Neural cell (in vitro differentiated cells): Measurements from ENCODE around the gene RPS24. TPM values are rescaled to one million over a fixed set of nuclear protein-coding genes. Genes with fewer than 3 reads are reported as not detected.

Source experiments
- H2AFZ ChIP-seq: fragments of 200-600, 300-800 bp; sonication (generic), shearing (Covaris generic); 2 replicates; pipeline ENCODE4 v1.6.0; 2014; ENCODE audit warnings: low read depth, mild to moderate bottlenecking, antibody characterized with exemption, low read length, moderate library complexity
- H3F3A ChIP-seq: fragments of 200-600 bp; shearing (Covaris generic); 2 replicates; pipeline ENCODE4 v1.6.1; 2016; ENCODE audit warnings: mild to moderate bottlenecking, moderate library complexity, mixed read lengths, antibody characterized with exemption, low read length; ENCODE audit not compliant: insufficient read depth, poor library complexity, severe bottlenecking
- H3K27ac ChIP-seq: fragments of 200-600, 300-800 bp; sonication (generic), shearing (Covaris generic); 2 replicates; pipeline ENCODE4 v1.5.1; 2014; ENCODE audit warnings: mild to moderate bottlenecking, low read length, moderate library complexity
- H3K27me3 ChIP-seq: fragments of 300-800, 200-600 bp; sonication (generic), shearing (Covaris generic); 2 replicates; pipeline ENCODE4 v1.6.0; 2014; ENCODE audit warnings: mild to moderate bottlenecking, low read depth, low read length, moderate library complexity; ENCODE audit not compliant: insufficient read depth
- H3K36me3 ChIP-seq: fragments of 300-800, 200-600 bp; sonication (generic), shearing (Covaris generic); 2 replicates; pipeline ENCODE4 v1.5.1; 2014; ENCODE audit warnings: mild to moderate bottlenecking, antibody characterized with exemption, low read length, moderate library complexity; ENCODE audit not compliant: insufficient read depth
- H3K4me2 ChIP-seq: fragments of 300-800, 200-600 bp; sonication (generic), shearing (Covaris generic); 2 replicates; pipeline ENCODE4 v1.6.0; 2014; ENCODE audit warnings: mild to moderate bottlenecking, low read length
- H3K4me3 ChIP-seq: fragments of 300-800, 200-600 bp; sonication (generic), shearing (Covaris generic); 2 replicates; pipeline ENCODE4 v1.5.1; 2014; ENCODE audit warnings: mild to moderate bottlenecking, low read length, moderate library complexity
- H3K79me2 ChIP-seq: fragments of 200-600 bp; shearing (Covaris generic); replicated peaks from 2 replicates; pipeline ENCODE4 v1.6.0; 2014; ENCODE audit warnings: mild to moderate bottlenecking, low read length, moderate library complexity; ENCODE audit not compliant: insufficient read depth
- H3K9ac ChIP-seq: fragments of 300-800, 200-600 bp; sonication (generic), shearing (Covaris generic); 2 replicates; pipeline ENCODE4 v1.6.1; 2016; ENCODE audit warnings: mild to moderate bottlenecking, low read length, mixed read lengths
- H3K9me2 ChIP-seq: fragments of 200-600 bp; shearing (Covaris generic); 2 replicates; pipeline ENCODE4 v1.6.1; 2016; ENCODE audit warnings: mild to moderate bottlenecking, low read length, mixed read lengths; ENCODE audit not compliant: insufficient read depth
- H3K9me3 ChIP-seq: fragments of 200-600, 300-800 bp; sonication (generic), shearing (Covaris generic); 2 replicates; pipeline ENCODE4 v1.6.1; 2016; ENCODE audit warnings: mild to moderate bottlenecking, mixed run types, low read length, moderate library complexity, mixed read lengths
- H4K20me1 ChIP-seq: fragments of 200-600 bp; shearing (Covaris generic); 2 replicates; pipeline ENCODE4 v1.6.1; 2016; ENCODE audit warnings: mild to moderate bottlenecking, mixed run types; ENCODE audit not compliant: insufficient read depth
- CTCF ChIP-seq: fragments of 450-650 bp; IDR thresholded peaks from 2 replicates; pipeline ENCODE4 v1.5.1; 2014; ENCODE audit warnings: antibody characterized with exemption, mild to moderate bottlenecking, moderate library complexity; ENCODE audit not compliant: poor library complexity, severe bottlenecking
- EP300 ChIP-seq: fragments of 450-650 bp; conservative IDR thresholded peaks from 2 replicates; pipeline ENCODE4 v1.6.1; 2014; ENCODE audit warnings: antibody characterized with exemption, mild to moderate bottlenecking, moderate library complexity; ENCODE audit not compliant: poor library complexity, severe bottlenecking
- EZH2 ChIP-seq: fragments of 200-600, 300-800 bp; shearing (Covaris generic), sonication (generic); IDR thresholded peaks from 2 replicates; pipeline ENCODE4 v1.6.1; 2014; ENCODE audit warnings: antibody characterized with exemption, low read length, borderline replicate concordance, mild to moderate bottlenecking; ENCODE audit not compliant: insufficient read depth, poor library complexity, severe bottlenecking
- MXI1 ChIP-seq: fragments of 450-650 bp; conservative IDR thresholded peaks from 2 replicates; pipeline ENCODE4 v1.6.1; 2014; ENCODE audit warnings: antibody characterized with exemption, mild to moderate bottlenecking; ENCODE audit not compliant: poor library complexity, severe bottlenecking
- POLR2AphosphoS5 ChIP-seq: IDR thresholded peaks from 2 replicates; pipeline ENCODE4 v1.6.1; 2012
- RAD21 ChIP-seq: fragments of 450-650 bp; conservative IDR thresholded peaks from 2 replicates; pipeline ENCODE4 v1.6.1; 2014; ENCODE audit warnings: antibody characterized with exemption, mild to moderate bottlenecking, moderate library complexity
- REST ChIP-seq: IDR thresholded peaks from 2 replicates; pipeline ENCODE4 v1.6.1; 2012; ENCODE audit warnings: borderline replicate concordance
- SMC3 ChIP-seq: fragments of 450-650 bp; conservative IDR thresholded peaks from 2 replicates; pipeline ENCODE4 v1.6.1; 2014; ENCODE audit warnings: antibody characterized with exemption, mild to moderate bottlenecking, moderate library complexity; ENCODE audit not compliant: poor library complexity
- TAF1 ChIP-seq: IDR thresholded peaks from 2 replicates; pipeline ENCODE4 v1.6.1; 2012; ENCODE audit warnings: low read depth
- polyA plus RNA-seq: library from polyadenylated mRNA; depleted of rRNA; stranded (reverse); fragments of >200 nt; gene quantifications from 2 replicates; pipeline ENCODE4 v1.2.3, GENCODE V29; 2014

Gene RPS24
- polyA plus RNA-seq, 1 donor from 2014 or later, result 2,734 TPM

GRCh38 chr10:78041170-78042057 is 7.8 kb downstream of the RPS24 start:
- H3K27me3 ChIP-seq, result no peaks in the 10 kb centered on the region
- no peak overlapping the region for H3K4me2 ChIP-seq
- H3K27ac ChIP-seq, result no peak overlapping the region
- no peak overlapping the region for H3K9ac ChIP-seq
- no peak for TF ChIP-seq TAF1
- TF ChIP-seq SMC3, result no peak
- no peak for TF ChIP-seq RAD21
- no peak for TF ChIP-seq EZH2
- TF ChIP-seq CTCF, result no peak
- no peak for TF ChIP-seq POLR2AphosphoS5
- no peak for TF ChIP-seq REST
- no peak for TF ChIP-seq EP300
- no peak for TF ChIP-seq MXI1
- H3K4me3 ChIP-seq, result no peak overlapping the region
- H3K79me2 ChIP-seq, result peaks cover 5% of the 10 kb centered on the region
- no peaks in the 10 kb centered on the region for H3K9me2 ChIP-seq
- H4K20me1 ChIP-seq, result no peaks in the 10 kb centered on the region
- no peak overlapping the region for H2AFZ ChIP-seq
- H3K9me3 ChIP-seq, result no peaks in the 10 kb centered on the region
- H3F3A ChIP-seq, result no peaks in the 10 kb centered on the region
- no peaks in the 10 kb centered on the region for H3K36me3 ChIP-seq

GRCh38 chr10:78042058-78042751 is 8.5 kb downstream of the RPS24 start:
- Histone ChIP-seq H3K9me3 (no peaks in the 10 kb centered on the region), H2AFZ (no peak overlapping the region), H3K9me2 (no peaks in the 10 kb centered on the region), H3K9ac (no peak overlapping the region), H3K27ac (no peak overlapping the region), H3K27me3 (no peaks in the 10 kb centered on the region), H3F3A (no peaks in the 10 kb centered on the region), H3K36me3 (no peaks in the 10 kb centered on the region), H3K4me2 (no peak overlapping the region), H3K79me2 (peaks cover 5% of the 10 kb centered on the region), H3K4me3 (no peak overlapping the region), H4K20me1 (no peaks in the 10 kb centered on the region)
- no peak for TF ChIP-seq POLR2AphosphoS5
- TF ChIP-seq EZH2, result no peak
- TF ChIP-seq RAD21, result no peak
- TF ChIP-seq MXI1, result no peak
- no peak for TF ChIP-seq CTCF
